ENCODE results near the gene TSSK1B. TPM values are rescaled to one million over a fixed set of nuclear protein-coding genes. Genes with fewer than 3 reads are reported as not detected.

The TSSK1B gene
- total and polyA plus RNA-seq, 2 experiments from 2014 or later: 0.52 TPM; not detected in 1

DNA sequence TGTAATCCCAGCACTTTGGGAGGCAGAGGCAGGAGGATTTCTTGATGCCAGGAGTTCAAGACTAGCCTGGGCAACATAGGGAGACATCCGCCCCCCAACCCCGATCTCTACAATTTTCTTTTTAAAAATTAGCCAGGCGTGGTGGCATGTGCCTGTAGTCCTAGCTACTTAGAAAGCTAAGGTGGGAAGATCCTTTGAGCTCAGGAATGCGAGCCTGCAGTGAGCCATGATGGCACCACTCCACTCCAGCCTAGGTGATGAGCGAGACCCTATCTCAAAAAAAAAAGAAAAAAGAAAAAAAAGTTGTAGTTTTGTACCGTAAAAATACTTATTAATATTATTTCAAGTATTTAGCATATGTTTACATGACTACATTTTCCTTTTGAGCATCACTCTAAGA lies 29.3 kb downstream of the TSSK1B start:
- no peaks in the 10 kb centered on the region for H3K36me3 ChIP-seq (ENCODE audit: insufficient read depth)
- H3K4me3 Mint-ChIP-seq: no peak overlapping the region
- no peak overlapping the region for H3K4me2 ChIP-seq
- H3K36me3 Mint-ChIP-seq (ENCODE audit: low read depth): no peaks in the 10 kb centered on the region
- no peaks in the 10 kb centered on the region for H3K9me2 ChIP-seq (ENCODE audit: insufficient read depth)
- no peaks in the 10 kb centered on the region for H3K27me3 ChIP-seq (ENCODE audit: insufficient read depth)
- H3K4me1 Mint-ChIP-seq: no peaks in the 10 kb centered on the region
- H3K9me3 Mint-ChIP-seq: no peaks in the 10 kb centered on the region
- H3K4me1 ChIP-seq (ENCODE audit: insufficient read depth): no peaks in the 10 kb centered on the region
- DNase-seq (ENCODE audit: low spot score) (no peak), ATAC-seq (peak; percentile 51; the same call in 2 of the 3 replicates)
- H3K27me3 Mint-ChIP-seq (ENCODE audit: insufficient read depth, low read depth, poor library complexity): peaks cover 2% of the 10 kb centered on the region
- no peak overlapping the region for H3K4me3 ChIP-seq
- no peaks in the 10 kb centered on the region for H4K20me1 ChIP-seq (replicated peaks; ENCODE audit: insufficient read depth)
- H3K79me2 ChIP-seq (replicated peaks; ENCODE audit: insufficient read depth): no peaks in the 10 kb centered on the region
- TF ChIP-seq, protein P1, sequence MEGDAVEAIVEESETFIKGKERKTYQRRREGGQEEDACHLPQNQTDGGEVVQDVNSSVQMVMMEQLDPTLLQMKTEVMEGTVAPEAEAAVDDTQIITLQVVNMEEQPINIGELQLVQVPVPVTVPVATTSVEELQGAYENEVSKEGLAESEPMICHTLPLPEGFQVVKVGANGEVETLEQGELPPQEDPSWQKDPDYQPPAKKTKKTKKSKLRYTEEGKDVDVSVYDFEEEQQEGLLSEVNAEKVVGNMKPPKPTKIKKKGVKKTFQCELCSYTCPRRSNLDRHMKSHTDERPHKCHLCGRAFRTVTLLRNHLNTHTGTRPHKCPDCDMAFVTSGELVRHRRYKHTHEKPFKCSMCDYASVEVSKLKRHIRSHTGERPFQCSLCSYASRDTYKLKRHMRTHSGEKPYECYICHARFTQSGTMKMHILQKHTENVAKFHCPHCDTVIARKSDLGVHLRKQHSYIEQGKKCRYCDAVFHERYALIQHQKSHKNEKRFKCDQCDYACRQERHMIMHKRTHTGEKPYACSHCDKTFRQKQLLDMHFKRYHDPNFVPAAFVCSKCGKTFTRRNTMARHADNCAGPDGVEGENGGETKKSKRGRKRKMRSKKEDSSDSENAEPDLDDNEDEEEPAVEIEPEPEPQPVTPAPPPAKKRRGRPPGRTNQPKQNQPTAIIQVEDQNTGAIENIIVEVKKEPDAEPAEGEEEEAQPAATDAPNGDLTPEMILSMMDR (conservative IDR thresholded peaks at IDR 0.05; ENCODE audit: low read depth in 2 of 2): no peak
- TF ChIP-seq STAT1 (IDR thresholded peaks at IDR 0.05; ENCODE audit: unreplicated experiment): no peak
- TF ChIP-seq EZH2 (IDR thresholded peaks at IDR 0.05; ENCODE audit: low read depth, unreplicated experiment): no peak
- TF ChIP-seq ZNF331 (CRISPR knock-in tag; IDR thresholded peaks at IDR 0.05; ENCODE audit: low read depth): no peak
- no peak for TF ChIP-seq POLR2AphosphoS5 (IDR thresholded peaks at IDR 0.05; ENCODE audit: low read depth)
- TF ChIP-seq, protein P2, sequence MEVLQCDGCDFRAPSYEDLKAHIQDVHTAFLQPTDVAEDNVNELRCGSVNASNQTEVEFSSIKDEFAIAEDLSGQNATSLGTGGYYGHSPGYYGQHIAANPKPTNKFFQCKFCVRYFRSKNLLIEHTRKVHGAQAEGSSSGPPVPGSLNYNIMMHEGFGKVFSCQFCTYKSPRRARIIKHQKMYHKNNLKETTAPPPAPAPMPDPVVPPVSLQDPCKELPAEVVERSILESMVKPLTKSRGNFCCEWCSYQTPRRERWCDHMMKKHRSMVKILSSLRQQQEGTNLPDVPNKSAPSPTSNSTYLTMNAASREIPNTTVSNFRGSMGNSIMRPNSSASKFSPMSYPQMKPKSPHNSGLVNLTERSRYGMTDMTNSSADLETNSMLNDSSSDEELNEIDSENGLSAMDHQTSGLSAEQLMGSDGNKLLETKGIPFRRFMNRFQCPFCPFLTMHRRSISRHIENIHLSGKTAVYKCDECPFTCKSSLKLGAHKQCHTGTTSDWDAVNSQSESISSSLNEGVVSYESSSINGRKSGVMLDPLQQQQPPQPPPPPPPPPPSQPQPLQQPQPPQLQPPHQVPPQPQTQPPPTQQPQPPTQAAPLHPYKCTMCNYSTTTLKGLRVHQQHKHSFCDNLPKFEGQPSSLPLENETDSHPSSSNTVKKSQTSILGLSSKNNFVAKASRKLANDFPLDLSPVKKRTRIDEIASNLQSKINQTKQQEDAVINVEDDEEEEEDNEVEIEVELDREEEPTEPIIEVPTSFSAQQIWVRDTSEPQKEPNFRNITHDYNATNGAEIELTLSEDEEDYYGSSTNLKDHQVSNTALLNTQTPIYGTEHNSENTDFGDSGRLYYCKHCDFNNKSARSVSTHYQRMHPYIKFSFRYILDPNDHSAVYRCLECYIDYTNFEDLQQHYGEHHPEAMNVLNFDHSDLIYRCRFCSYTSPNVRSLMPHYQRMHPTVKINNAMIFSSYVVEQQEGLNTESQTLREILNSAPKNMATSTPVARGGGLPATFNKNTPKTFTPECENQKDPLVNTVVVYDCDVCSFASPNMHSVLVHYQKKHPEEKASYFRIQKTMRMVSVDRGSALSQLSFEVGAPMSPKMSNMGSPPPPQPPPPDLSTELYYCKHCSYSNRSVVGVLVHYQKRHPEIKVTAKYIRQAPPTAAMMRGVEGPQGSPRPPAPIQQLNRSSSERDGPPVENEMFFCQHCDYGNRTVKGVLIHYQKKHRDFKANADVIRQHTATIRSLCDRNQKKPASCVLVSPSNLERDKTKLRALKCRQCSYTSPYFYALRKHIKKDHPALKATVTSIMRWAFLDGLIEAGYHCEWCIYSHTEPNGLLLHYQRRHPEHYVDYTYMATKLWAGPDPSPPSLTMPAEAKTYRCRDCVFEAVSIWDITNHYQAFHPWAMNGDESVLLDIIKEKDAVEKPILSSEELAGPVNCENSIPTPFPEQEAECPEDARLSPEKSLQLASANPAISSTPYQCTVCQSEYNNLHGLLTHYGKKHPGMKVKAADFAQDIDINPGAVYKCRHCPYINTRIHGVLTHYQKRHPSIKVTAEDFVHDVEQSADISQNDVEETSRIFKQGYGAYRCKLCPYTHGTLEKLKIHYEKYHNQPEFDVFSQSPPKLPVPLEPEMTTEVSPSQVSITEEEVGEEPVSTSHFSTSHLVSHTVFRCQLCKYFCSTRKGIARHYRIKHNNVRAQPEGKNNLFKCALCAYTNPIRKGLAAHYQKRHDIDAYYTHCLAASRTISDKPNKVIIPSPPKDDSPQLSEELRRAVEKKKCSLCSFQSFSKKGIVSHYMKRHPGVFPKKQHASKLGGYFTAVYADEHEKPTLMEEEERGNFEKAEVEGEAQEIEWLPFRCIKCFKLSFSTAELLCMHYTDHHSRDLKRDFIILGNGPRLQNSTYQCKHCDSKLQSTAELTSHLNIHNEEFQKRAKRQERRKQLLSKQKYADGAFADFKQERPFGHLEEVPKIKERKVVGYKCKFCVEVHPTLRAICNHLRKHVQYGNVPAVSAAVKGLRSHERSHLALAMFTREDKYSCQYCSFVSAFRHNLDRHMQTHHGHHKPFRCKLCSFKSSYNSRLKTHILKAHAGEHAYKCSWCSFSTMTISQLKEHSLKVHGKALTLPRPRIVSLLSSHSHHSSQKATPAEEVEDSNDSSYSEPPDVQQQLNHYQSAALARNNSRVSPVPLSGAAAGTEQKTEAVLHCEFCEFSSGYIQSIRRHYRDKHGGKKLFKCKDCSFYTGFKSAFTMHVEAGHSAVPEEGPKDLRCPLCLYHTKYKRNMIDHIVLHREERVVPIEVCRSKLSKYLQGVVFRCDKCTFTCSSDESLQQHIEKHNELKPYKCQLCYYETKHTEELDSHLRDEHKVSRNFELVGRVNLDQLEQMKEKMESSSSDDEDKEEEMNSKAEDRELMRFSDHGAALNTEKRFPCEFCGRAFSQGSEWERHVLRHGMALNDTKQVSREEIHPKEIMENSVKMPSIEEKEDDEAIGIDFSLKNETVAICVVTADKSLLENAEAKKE (CRISPR knock-in tag; IDR thresholded peaks at IDR 0.05): no peak
- TF ChIP-seq CREB1 (CRISPR knock-in tag; IDR thresholded peaks at IDR 0.05; ENCODE audit: low read depth): no peak
- TF ChIP-seq, protein P3, sequence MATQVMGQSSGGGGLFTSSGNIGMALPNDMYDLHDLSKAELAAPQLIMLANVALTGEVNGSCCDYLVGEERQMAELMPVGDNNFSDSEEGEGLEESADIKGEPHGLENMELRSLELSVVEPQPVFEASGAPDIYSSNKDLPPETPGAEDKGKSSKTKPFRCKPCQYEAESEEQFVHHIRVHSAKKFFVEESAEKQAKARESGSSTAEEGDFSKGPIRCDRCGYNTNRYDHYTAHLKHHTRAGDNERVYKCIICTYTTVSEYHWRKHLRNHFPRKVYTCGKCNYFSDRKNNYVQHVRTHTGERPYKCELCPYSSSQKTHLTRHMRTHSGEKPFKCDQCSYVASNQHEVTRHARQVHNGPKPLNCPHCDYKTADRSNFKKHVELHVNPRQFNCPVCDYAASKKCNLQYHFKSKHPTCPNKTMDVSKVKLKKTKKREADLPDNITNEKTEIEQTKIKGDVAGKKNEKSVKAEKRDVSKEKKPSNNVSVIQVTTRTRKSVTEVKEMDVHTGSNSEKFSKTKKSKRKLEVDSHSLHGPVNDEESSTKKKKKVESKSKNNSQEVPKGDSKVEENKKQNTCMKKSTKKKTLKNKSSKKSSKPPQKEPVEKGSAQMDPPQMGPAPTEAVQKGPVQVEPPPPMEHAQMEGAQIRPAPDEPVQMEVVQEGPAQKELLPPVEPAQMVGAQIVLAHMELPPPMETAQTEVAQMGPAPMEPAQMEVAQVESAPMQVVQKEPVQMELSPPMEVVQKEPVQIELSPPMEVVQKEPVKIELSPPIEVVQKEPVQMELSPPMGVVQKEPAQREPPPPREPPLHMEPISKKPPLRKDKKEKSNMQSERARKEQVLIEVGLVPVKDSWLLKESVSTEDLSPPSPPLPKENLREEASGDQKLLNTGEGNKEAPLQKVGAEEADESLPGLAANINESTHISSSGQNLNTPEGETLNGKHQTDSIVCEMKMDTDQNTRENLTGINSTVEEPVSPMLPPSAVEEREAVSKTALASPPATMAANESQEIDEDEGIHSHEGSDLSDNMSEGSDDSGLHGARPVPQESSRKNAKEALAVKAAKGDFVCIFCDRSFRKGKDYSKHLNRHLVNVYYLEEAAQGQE (IDR thresholded peaks at IDR 0.05; ENCODE audit: unreplicated experiment): no peak
- TF ChIP-seq EZH2phosphoT487 (IDR thresholded peaks at IDR 0.05; ENCODE audit: unreplicated experiment): no peak
- no peak for TF ChIP-seq ZNF114 (CRISPR knock-in tag; IDR thresholded peaks at IDR 0.05)
- H3K27ac Mint-ChIP-seq: no peak overlapping the region
- no peak overlapping the region for H3K27ac ChIP-seq (ENCODE audit: low read depth)
- H2AFZ ChIP-seq: no peak overlapping the region
- H3F3A ChIP-seq (replicated peaks; ENCODE audit: low read depth): no peaks in the 10 kb centered on the region

Data from GM23338 (cell line).